Omental fat pad (tissue), 4 donors: ENCODE data around the gene KCNIP1. TPM values are rescaled to one million over a fixed set of nuclear protein-coding genes. Genes with fewer than 3 reads are reported as not detected.

Experiments
- ATAC-seq: fragments of 150-250 bp; one replicate; pipeline ENCODE4 v1.9.1; 2016; ENCODE audit warnings: mild to moderate bottlenecking, moderate library complexity; ENCODE audit not compliant: low FRiP score
- DNase-seq: peaks from one replicate; pipeline ENCODE4 v3.0.0-alpha.2; 2019; ENCODE audit warnings: low spot score
- total RNA-seq, 4 donors: library from RNA; depleted of rRNA; stranded (reverse); fragments of >200 nt; gene quantifications; one replicate each; pipeline ENCODE4 v1.1.0, GENCODE V29; 2016
- TF ChIP-seq, protein P1 (sequence below), 3 donors: fragments of 450-650 bp; IDR thresholded peaks; one replicate each; pipeline ENCODE4 v1.5.1; 2016 to 2017; ENCODE audit warnings: antibody characterized with exemption in 3 of 3, mild to moderate bottlenecking in 3 of 3, moderate library complexity in 2 of 3

Gene KCNIP1
- total RNA-seq, 4 donors from 2014 or later = 0.25 TPM; not detected in 3

DNA sequence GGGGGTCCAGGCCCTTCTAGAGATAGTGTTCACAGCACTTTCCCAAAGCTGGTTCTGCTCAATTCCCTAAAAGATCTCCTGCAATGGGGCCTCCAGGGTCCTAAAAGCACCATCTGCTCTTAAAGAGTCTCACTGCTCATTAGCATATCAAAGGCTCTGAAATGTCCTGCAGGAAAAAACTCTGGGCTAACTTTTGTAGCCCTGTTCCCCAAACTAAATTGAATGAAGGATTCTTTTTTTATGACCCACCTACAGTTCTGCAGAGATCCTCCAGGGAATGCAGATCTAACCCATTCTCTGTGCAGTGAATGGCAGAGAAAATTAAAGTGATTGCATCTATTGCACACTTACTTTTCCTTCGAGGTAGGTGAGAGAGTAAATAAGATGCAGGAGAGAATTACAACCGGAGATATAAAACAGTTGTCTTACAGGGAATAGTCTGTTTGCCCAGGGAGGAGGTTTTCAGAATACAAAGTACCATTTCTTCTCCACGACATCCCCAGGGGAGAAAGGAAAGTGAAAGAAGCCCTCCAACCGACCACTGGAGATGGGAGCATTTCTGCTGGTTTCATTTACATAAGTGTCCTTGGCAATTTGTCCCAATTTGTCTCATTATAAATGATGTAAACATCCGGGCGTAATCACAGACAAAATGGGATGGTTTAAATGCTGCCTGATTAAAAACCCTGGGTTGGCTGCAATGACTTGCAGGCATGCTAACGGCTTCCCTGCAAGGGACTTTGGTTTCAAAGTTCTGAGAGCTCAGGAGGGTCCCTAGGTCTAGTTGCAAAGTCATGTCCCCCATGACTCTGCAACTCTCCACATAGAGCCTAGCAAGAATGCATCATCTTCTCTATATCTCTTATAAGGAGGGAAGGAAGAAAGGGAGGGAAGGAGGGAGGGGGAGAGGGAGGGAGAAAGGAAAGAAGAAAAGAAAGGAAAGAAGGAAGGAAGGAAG is 114.0 kb downstream of the KCNIP1 start:
- DNase-seq = no peak
- TF ChIP-seq, protein P1, sequence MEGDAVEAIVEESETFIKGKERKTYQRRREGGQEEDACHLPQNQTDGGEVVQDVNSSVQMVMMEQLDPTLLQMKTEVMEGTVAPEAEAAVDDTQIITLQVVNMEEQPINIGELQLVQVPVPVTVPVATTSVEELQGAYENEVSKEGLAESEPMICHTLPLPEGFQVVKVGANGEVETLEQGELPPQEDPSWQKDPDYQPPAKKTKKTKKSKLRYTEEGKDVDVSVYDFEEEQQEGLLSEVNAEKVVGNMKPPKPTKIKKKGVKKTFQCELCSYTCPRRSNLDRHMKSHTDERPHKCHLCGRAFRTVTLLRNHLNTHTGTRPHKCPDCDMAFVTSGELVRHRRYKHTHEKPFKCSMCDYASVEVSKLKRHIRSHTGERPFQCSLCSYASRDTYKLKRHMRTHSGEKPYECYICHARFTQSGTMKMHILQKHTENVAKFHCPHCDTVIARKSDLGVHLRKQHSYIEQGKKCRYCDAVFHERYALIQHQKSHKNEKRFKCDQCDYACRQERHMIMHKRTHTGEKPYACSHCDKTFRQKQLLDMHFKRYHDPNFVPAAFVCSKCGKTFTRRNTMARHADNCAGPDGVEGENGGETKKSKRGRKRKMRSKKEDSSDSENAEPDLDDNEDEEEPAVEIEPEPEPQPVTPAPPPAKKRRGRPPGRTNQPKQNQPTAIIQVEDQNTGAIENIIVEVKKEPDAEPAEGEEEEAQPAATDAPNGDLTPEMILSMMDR (IDR thresholded peaks at IDR 0.05) = no peak
- no peak for ATAC-seq

DNA sequence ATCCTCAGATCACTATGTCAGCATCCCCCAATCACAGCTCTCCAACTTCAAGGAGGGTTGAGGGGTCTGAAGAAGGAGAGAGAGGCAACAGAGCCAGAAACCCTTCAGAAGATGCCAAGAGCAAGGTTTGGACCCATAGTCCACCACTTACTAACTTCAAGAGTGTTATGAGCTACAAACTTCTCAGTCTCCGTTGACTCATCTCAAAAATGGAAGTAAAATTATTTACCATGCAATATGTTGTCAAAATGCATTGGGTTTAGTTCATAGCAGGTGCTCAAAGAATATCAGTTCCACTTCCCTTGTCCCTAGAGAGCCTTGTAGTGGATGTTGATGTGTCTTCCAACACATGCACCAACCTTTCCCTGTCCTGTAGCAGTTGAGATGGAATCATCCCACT is 116.0 kb downstream of the KCNIP1 start:
- ATAC-seq = no peak
- no peak for DNase-seq
- TF ChIP-seq, protein P1 (IDR thresholded peaks at IDR 0.05) = no peak

DNA sequence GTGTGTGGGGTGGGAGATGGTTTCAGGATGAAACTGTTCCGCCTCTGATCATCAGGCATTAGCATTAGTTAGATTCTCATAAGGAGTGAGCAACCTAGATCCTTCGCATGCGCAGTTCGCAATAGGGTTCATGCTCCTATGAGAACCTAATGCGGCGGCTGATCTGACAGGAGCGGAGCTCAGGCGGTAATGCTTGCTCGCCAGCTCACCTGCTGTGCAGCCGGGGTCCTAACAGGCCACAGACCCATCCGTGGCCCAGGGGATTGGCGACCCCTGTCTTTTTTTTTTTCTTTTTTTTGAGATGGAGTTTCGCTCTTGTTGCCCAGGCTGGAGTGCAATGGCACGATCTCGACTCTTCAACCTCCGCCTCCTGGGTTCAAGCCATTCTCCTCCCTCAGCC is 119.1 kb downstream of the KCNIP1 start:
- ATAC-seq = no peak
- no peak for DNase-seq
- TF ChIP-seq, protein P1 (IDR thresholded peaks at IDR 0.05) = no peak

- ATAC-seq = no peak
Observed at GRCh38 chr5:170623576-170624181, 119.9 kb downstream of the KCNIP1 start.

GRCh38 chr5:170625221-170626165 is 121.7 kb downstream of the KCNIP1 start:
- ATAC-seq (no peak), DNase-seq (peak; percentile 3)
- TF ChIP-seq, protein P1 (IDR thresholded peaks at IDR 0.05) = no peak

More at GRCh38 chr5:170623576-170624181, 119.9 kb downstream of the KCNIP1 start:
- TF ChIP-seq, protein P1 (IDR thresholded peaks at IDR 0.05) = peak in 1 of 3 donors; percentile 25
- DNase-seq = no peak

DNA sequence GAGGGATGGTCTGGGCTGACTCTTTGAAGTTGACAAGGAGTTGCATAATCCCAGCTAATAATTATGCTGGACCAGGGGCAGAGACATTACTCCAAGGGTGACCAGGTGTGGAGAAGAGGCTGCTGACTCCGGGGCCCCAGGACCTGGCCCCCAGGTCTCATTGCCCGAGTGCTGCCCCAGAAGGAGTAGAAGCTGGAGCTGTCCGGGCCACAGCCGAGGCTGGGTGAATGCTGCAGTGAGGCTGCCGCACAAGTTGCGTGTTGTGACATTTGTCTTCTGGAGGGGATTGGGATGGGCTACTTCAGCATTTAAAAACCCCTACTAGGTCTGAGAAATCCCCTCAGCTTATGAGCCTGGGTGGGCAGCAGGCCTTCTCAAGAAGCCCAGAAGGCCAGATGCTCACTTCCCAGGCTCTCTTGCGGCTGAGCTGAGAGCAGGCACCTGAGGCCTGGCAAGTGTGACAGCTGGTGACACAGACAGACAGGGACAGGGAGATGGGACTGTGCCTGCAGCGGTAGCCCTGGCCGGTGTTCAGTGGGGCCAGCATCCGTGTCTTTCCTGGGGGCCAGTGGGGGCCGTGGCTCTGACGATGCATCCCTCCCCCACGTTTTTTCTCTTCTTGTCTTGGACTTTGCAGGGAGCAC is 122.8 kb downstream of the KCNIP1 start:
- TF ChIP-seq, protein P1 (IDR thresholded peaks at IDR 0.05) = no peak
- ATAC-seq = no peak
- no peak for DNase-seq
